ENCODE measurements around the gene PCSK5. TPM values are rescaled to one million over a fixed set of nuclear protein-coding genes. Genes with fewer than 3 reads are reported as not detected.

PCSK5 gene
- polyA plus RNA-seq, 3 donors from 2014 or later: 5.7 to 17.2 (median 7.3) TPM

DNA sequence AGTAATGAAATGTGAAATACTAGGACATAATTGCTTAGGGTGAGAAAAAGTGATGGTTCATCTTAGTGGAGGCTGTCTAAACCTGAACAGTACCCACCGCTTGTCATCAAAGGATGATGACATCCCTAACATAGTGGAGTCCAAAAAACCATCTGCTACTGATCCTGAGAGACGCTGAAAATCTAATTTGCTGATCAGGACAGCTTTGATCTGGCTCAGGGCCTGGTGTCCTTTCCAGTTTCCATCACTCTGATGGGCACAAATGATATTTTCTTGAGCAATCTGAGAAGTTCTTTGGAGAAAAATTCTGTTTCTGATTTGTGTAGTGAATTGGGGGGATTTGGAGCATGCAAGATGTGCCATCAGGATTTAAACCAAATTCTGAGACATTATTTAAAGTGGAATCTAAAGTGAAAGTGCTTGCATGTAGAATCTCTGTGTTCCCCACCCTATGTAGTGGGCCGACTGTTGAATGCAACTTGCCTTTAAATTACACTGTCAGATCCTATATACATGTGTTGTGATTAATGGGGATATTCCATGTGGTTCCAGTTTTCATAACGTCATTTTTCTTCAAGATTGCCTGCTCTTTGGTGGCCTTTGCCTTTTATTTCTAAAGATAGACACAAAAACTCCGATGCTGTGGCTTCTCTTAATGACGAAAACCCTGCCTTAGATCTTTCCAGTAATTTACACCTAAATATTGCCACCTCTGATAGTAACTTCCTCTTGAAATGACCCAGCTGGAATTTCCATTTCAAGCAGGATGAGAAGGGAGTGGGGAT, 213.2 kb downstream of the PCSK5 start:
- peaks cover 10 to 18% (median 15%) of the 10 kb centered on the region in 3 donors for H3K36me3 Mint-ChIP-seq
- H3K4me1 Mint-ChIP-seq: peaks cover 0 to 37% of the 10 kb centered on the region in 2 donors
- H3K9me3 Mint-ChIP-seq: no peaks in the 10 kb centered on the region
- H3K27ac Mint-ChIP-seq: no peak overlapping the region
- peaks cover 0 to 3% (median 2%) of the 10 kb centered on the region in 3 donors for H3K27me3 Mint-ChIP-seq (ENCODE audit: low read depth in 3 of 3)
- peak overlapping the region in 1 of 5 donors; percentile 53 for H3K4me3 Mint-ChIP-seq
- no peak for DNase-seq

DNA sequence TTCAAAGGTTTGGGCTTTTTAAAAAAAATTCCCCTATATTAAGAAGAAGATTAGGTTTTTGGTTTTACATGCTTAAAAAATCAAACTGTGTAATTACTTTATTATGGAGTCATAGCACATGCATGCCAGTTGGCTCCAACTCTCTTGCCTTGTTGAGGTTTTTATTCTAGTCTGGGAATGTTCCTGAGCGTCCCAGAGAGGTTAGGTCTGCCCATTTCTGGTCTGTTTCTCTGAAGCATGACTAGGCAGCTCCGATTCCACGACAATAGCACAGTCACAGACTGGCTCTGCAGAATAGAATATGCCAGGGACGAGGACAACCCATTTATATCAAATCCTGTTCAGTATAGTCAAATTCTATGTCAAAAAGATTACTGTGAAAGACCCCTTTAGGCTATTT, 217.0 kb downstream of the PCSK5 start:
- Mint-ChIP-seq H3K36me3 (peaks cover 3 to 12% (median 8%) of the 10 kb centered on the region in 3 donors), H3K27me3 (ENCODE audit: low read depth in 3 of 3) (peaks cover 0 to 3% (median 0%) of the 10 kb centered on the region in 3 donors), H3K9me3 (no peaks in the 10 kb centered on the region), H3K4me1 (peaks cover 6 to 37% of the 10 kb centered on the region in 2 donors), H3K4me3 (no peak overlapping the region), H3K27ac (no peak overlapping the region)
- no peak for DNase-seq

DNA sequence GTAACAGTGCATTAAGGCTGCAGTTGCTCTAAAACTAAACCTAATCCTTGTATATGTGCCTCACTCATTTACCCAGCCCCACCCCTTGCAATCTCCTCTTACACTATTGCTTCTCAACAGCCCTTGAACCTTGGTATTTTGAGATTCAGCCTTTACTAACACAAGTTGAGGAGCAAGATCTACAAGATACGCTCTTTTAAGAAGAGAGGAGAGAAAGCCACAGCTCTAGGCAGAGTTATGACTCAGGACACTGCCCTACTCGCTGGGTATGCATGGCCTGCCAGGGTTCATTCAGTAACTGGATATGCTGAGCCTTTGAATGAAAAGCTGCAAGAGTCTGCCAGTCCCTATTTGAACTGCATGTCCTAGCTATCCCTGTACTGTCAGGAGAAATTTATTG, 219.5 kb downstream of the PCSK5 start:
- peak overlapping the region in 3 of 5 donors; percentile 21 to 44 (median 34) for H3K4me3 Mint-ChIP-seq
- no peak for DNase-seq
- no peaks in the 10 kb centered on the region for H3K9me3 Mint-ChIP-seq
- no peaks in the 10 kb centered on the region for H3K27me3 Mint-ChIP-seq (ENCODE audit: low read depth in 3 of 3)
- peaks cover 6 to 30% of the 10 kb centered on the region in 2 donors for H3K4me1 Mint-ChIP-seq
- peak overlapping the region in 4 of 6 donors; percentile 32 to 76 (median 40) for H3K27ac Mint-ChIP-seq
- peaks cover 0 to 3% (median 3%) of the 10 kb centered on the region in 3 donors for H3K36me3 Mint-ChIP-seq

DNA sequence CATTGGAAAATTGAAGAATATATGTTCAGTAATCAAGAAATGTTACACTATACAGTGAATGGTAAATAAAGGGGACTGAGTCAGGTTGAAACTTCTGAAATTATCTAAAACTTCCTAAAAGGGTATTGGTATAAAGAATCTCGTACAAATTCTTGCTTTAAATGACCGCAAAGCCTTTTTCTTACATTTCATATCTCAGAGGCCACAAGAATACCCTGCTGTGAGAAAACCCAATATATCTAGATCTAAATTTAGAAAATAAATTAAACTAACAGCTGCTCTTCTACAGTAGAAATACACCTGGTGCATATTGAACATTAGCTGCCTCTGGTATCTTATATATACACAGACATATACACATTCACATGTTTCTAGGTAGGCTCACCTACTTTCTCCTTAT, 221.7 kb downstream of the PCSK5 start:
- peaks cover 6 to 27% of the 10 kb centered on the region in 2 donors for H3K4me1 Mint-ChIP-seq
- no peaks in the 10 kb centered on the region for H3K27me3 Mint-ChIP-seq (ENCODE audit: low read depth in 3 of 3)
- peaks cover 0 to 3% (median 3%) of the 10 kb centered on the region in 3 donors for H3K36me3 Mint-ChIP-seq
- H3K4me3 Mint-ChIP-seq: no peak overlapping the region
- DNase-seq: no peak
- H3K27ac Mint-ChIP-seq: no peak overlapping the region
- H3K9me3 Mint-ChIP-seq: no peaks in the 10 kb centered on the region

GRCh38 chr9:76114144-76114543, 223.7 kb downstream of the PCSK5 start:
- no peaks in the 10 kb centered on the region for H3K27me3 Mint-ChIP-seq (ENCODE audit: low read depth in 3 of 3)

GRCh38 chr9:76115396-76115795, 224.9 kb downstream of the PCSK5 start:
- Mint-ChIP-seq H3K9me3 (no peaks in the 10 kb centered on the region), H3K4me1 (peaks cover 0 to 6% of the 10 kb centered on the region in 2 donors), H3K36me3 (no peaks in the 10 kb centered on the region), H3K27ac (no peak overlapping the region), H3K27me3 (ENCODE audit: low read depth in 3 of 3) (peaks cover 0 to 3% (median 0%) of the 10 kb centered on the region in 3 donors), H3K4me3 (no peak overlapping the region)
- DNase-seq: no peak

More at GRCh38 chr9:76114144-76114543, 223.7 kb downstream of the PCSK5 start:
- Mint-ChIP-seq H3K4me3 (no peak overlapping the region), H3K27ac (no peak overlapping the region), H3K4me1 (peaks cover 6 to 15% of the 10 kb centered on the region in 2 donors), H3K9me3 (no peaks in the 10 kb centered on the region), H3K36me3 (no peaks in the 10 kb centered on the region)
- no peak for DNase-seq

DNA sequence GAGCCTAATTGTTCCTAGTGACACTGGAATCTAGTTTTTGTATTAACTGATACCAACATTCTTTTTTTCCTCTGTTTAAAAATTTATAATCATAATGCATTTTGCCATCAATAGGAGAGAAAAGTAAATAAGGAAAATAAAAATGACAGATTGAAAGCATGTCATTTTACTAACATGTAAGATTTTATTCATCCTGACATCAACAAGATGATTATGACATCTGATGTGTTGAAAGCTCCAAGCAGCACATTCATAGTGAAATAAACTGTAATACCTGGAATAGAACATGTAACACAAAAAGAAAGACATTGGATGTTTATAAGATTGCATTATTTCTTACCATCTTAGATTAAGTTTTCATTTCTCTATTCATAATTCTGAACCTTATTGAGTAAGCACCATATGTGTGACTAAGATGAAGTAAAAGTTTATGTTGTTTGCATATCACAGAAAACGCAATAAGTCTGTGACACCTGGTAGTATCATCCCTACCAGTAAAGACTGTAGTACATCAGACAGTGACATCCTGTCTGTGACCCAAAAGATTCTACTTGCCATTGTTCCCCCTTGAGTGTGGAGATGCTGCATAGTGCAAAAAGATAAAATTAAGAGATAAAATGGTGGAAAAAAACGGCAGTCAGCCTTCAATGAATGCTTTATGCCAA, 225.6 kb downstream of the PCSK5 start:
- Mint-ChIP-seq H3K4me3 (no peak overlapping the region), H3K36me3 (no peaks in the 10 kb centered on the region), H3K9me3 (no peaks in the 10 kb centered on the region), H3K27me3 (ENCODE audit: low read depth in 3 of 3) (peaks cover 0 to 3% (median 0%) of the 10 kb centered on the region in 3 donors), H3K4me1 (peaks cover 0 to 2% of the 10 kb centered on the region in 2 donors), H3K27ac (no peak overlapping the region)
- DNase-seq: no peak

DNA sequence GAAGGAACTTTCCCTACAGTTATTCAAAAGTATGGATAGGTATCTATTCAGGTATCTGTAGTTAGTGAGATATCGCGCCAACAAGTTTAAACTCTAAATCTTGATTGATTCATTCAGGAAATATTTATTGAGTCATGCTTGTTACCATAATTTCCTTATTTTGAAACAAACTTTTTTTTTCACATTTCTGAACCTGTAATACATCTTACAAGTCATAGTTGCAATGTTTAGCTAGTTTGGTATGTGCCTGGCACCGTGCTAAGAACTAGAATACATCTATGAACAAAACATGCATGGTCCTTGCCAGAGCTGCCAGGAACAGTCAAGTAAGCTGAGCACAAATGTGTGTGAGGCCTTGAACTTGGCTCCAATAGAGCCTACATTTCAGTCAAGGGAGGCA, 226.4 kb downstream of the PCSK5 start:
- no peak overlapping the region for H3K27ac Mint-ChIP-seq
- H3K9me3 Mint-ChIP-seq: no peaks in the 10 kb centered on the region
- no peak for DNase-seq
- peaks cover 0 to 1% of the 10 kb centered on the region in 2 donors for H3K4me1 Mint-ChIP-seq
- peaks cover 0 to 3% (median 0%) of the 10 kb centered on the region in 3 donors for H3K27me3 Mint-ChIP-seq (ENCODE audit: low read depth in 3 of 3)
- H3K36me3 Mint-ChIP-seq: no peaks in the 10 kb centered on the region
- H3K4me3 Mint-ChIP-seq: no peak overlapping the region

- H3K4me1 Mint-ChIP-seq: no peaks in the 10 kb centered on the region
- no peak overlapping the region for H3K27ac Mint-ChIP-seq
- no peak for DNase-seq
- H3K36me3 Mint-ChIP-seq: peaks cover 0 to 4% (median 0%) of the 10 kb centered on the region in 3 donors
- H3K4me3 Mint-ChIP-seq: no peak overlapping the region
- no peaks in the 10 kb centered on the region for H3K9me3 Mint-ChIP-seq
- no peaks in the 10 kb centered on the region for H3K27me3 Mint-ChIP-seq (ENCODE audit: low read depth in 3 of 3)
Observed at GRCh38 chr9:76127637-76128036, 237.2 kb downstream of the PCSK5 start.

DNA sequence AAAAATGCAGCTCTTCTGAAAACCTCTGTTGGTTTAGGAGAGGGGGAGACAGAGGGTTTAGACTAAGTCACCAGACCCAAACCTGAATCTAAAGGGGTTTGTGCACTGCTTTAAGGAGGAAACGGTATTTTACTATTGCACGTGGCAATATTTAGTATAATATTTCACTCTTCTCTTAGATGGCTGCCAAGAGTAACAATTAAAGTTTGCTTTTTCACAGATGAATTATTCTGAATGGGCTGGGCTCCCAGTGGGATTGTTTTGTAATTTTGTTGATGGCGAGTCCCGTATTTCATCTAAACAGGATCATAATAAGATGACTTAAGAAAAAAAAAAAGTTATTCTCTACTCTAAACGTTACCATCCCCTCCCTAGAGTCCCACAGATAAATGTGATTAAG, 245.4 kb downstream of the PCSK5 start:
- Mint-ChIP-seq H3K4me1 (peaks cover 0 to 17% of the 10 kb centered on the region in 2 donors), H3K4me3 (no peak overlapping the region), H3K9me3 (no peaks in the 10 kb centered on the region), H3K36me3 (no peaks in the 10 kb centered on the region), H3K27me3 (ENCODE audit: low read depth in 3 of 3) (peaks cover 0 to 5% (median 1%) of the 10 kb centered on the region in 3 donors), H3K27ac (no peak overlapping the region)
- no peak for DNase-seq

GRCh38 chr9:76136986-76137385, 246.5 kb downstream of the PCSK5 start:
- Mint-ChIP-seq H3K9me3 (peaks cover 0 to 1% (median 0%) of the 10 kb centered on the region in 6 donors), H3K4me1 (peaks cover 0 to 17% of the 10 kb centered on the region in 2 donors), H3K27me3 (ENCODE audit: low read depth in 3 of 3) (peaks cover 0 to 5% (median 1%) of the 10 kb centered on the region in 3 donors), H3K4me3 (no peak overlapping the region), H3K27ac (no peak overlapping the region), H3K36me3 (no peaks in the 10 kb centered on the region)
- no peak for DNase-seq

- H3K27me3 Mint-ChIP-seq (ENCODE audit: low read depth in 3 of 3): peaks cover 0 to 5% (median 1%) of the 10 kb centered on the region in 3 donors
- no peaks in the 10 kb centered on the region for H3K36me3 Mint-ChIP-seq
- no peak overlapping the region for H3K4me3 Mint-ChIP-seq
- DNase-seq: no peak
- H3K9me3 Mint-ChIP-seq: peaks cover 0 to 1% (median 0%) of the 10 kb centered on the region in 6 donors
- peaks cover 0 to 17% of the 10 kb centered on the region in 2 donors for H3K4me1 Mint-ChIP-seq
- H3K27ac Mint-ChIP-seq: no peak overlapping the region
Observed at GRCh38 chr9:76137931-76138330, 247.5 kb downstream of the PCSK5 start.

DNA sequence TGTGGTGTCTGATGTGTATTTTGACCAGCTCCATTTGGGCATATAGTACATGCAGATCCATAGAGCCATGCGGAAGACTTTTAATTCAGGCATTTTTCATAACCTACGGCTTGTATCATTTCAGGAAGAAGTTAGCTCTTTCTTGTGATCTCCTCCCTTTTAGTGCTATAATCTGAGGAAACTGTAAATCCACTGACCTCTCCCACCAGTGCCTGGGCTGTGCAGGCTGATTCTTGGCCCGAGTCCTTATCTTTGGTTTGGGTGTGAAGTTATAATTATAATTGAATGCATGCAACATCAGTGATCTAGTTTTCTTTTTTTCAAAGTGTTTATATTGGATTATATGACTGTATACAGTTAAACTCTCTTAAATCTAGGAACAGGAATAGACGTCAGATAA, 247.9 kb downstream of the PCSK5 start:
- Mint-ChIP-seq H3K36me3 (no peaks in the 10 kb centered on the region), H3K27me3 (ENCODE audit: low read depth in 3 of 3) (peaks cover 0 to 5% (median 1%) of the 10 kb centered on the region in 3 donors), H3K4me3 (no peak overlapping the region), H3K9me3 (peaks cover 0 to 1% (median 0%) of the 10 kb centered on the region in 6 donors), H3K4me1 (peaks cover 0 to 17% of the 10 kb centered on the region in 2 donors), H3K27ac (no peak overlapping the region)
- DNase-seq: no peak

DNA sequence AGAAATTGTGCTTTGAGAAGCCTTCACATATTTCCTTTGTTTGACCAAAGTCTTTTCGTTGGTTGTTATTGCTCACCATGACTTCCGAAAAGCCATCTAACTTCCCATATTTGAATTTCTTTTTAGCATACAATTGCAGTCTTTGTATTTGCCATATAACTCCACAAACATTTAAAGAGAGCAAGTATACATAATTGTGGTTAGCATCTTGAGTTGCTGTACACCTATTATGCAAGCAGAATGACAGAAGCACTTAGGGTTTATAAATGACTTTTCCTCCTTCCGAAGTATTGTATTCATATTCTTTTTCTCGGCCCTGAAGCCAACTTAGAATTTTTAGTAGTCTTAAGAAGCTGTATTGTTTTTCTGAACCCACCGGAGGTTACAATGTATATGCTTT, 253.4 kb downstream of the PCSK5 start:
- Mint-ChIP-seq H3K4me3 (no peak overlapping the region), H3K36me3 (no peaks in the 10 kb centered on the region), H3K27me3 (ENCODE audit: low read depth in 3 of 3) (peaks cover 3 to 5% (median 5%) of the 10 kb centered on the region in 3 donors), H3K4me1 (peaks cover 0 to 16% of the 10 kb centered on the region in 2 donors), H3K9me3 (peaks cover 0 to 3% (median 0%) of the 10 kb centered on the region in 6 donors), H3K27ac (no peak overlapping the region)
- DNase-seq: no peak

All from immature natural killer cell (primary cell).